ENCODE results near the gene HMCN2. TPM values are rescaled to one million over a fixed set of nuclear protein-coding genes. Genes with fewer than 3 reads are reported as not detected.

The HMCN2 gene
- total RNA-seq, 1 experiment from 2014 or later, result 5.6 TPM

- no peaks in the 10 kb centered on the region for H3K27me3 Mint-ChIP-seq (ENCODE audit: low read depth)
- 0 out of 2 replicates have a peak, but pooled peaks cover 5% of the 10 kb centered on the region for H3K36me3 Mint-ChIP-seq
- TF ChIP-seq FOXJ3 (CRISPR knock-in tag; IDR thresholded peaks at IDR 0.05; ENCODE audit: borderline replicate concordance) (no peak), RELA (CRISPR knock-in tag; IDR thresholded peaks at IDR 0.05; ENCODE audit: borderline replicate concordance) (no peak), ESRRA (CRISPR knock-in tag; IDR thresholded peaks at IDR 0.05; ENCODE audit: borderline replicate concordance) (no peak), ATF2 (CRISPR knock-in tag; IDR thresholded peaks at IDR 0.05; ENCODE audit: borderline replicate concordance, low read depth) (no peak), GTF2I (CRISPR knock-in tag; conservative IDR thresholded peaks at IDR 0.05) (no peak), ARID4B (CRISPR knock-in tag; IDR thresholded peaks at IDR 0.05; ENCODE audit: borderline replicate concordance) (no peak), HMGXB4 (CRISPR knock-in tag; IDR thresholded peaks at IDR 0.05) (no peak), OVOL2 (CRISPR knock-in tag; IDR thresholded peaks at IDR 0.05; ENCODE audit: borderline replicate concordance) (no peak), NR3C1 (CRISPR knock-in tag; conservative IDR thresholded peaks at IDR 0.05; ENCODE audit: low read depth) (no peak), SMAD4 (CRISPR knock-in tag; IDR thresholded peaks at IDR 0.05) (no peak), IRF1 (CRISPR knock-in tag; IDR thresholded peaks at IDR 0.05) (no peak), RORB (CRISPR knock-in tag; IDR thresholded peaks at IDR 0.05) (no peak), EMX1 (CRISPR knock-in tag; IDR thresholded peaks at IDR 0.05) (no peak), E2F5 (CRISPR knock-in tag; IDR thresholded peaks at IDR 0.05) (no peak), ZNF425 (CRISPR knock-in tag; conservative IDR thresholded peaks at IDR 0.05) (no peak)
- H3K27ac Mint-ChIP-seq, result no peak overlapping the region
- H3K4me3 Mint-ChIP-seq, result no peak overlapping the region
- peaks cover 6% of the 10 kb centered on the region for H3K4me1 Mint-ChIP-seq
- ChIA-PET CTCF (interaction anchor here (0.5 to 1.1 kb wide), 2 partner anchors 61 to 96 kb away, joined by 3 to 5 read pairs; no protein-coding TSS in a partner anchor), POLR2A (no interaction called here)
- H3K9me3 Mint-ChIP-seq, result no peaks in the 10 kb centered on the region
- ATAC-seq (no peak), DNase-seq (ENCODE audit: low spot score) (no peak)
Measured at GRCh38 chr9:130364619-130365322, 99.2 kb downstream of the HMCN2 start.

Data from WTC11 (cell line).